AG04450 (cell line): Measurements from ENCODE around the gene LHFPL6. TPM values are rescaled to one million over a fixed set of nuclear protein-coding genes. Genes with fewer than 3 reads are reported as not detected.

Experiments used
- CTCF ChIA-PET: fragments of 300-600, 350-600 bp; formaldehyde crosslinking; extraction: SDS; loops from one replicate; lab custom pipeline; 2022; ENCODE audit warnings: antibody characterized with exemption, inconsistent platforms; lab: Charles Lee
- POLR2A ChIA-PET: fragments of 350-600 bp; formaldehyde crosslinking; extraction: SDS; loops from one replicate; lab custom pipeline; 2021; ENCODE audit warnings: antibody characterized with exemption, inconsistent platforms; lab: Yijun Ruan, JAX
- DNase-seq: peaks from one replicate; pipeline ENCODE4 v3.0.0-alpha.2; 2011; ENCODE audit warnings: low read depth, low spot score
- H3K27ac ChIP-seq: one replicate; pipeline ENCODE4 v1.5.1; 2012; ENCODE audit warnings: low read depth, low read length, control low read depth
- H3K27me3 ChIP-seq: one replicate; pipeline ENCODE4 v1.6.0; 2012; ENCODE audit warnings: low read length; ENCODE audit not compliant: control insufficient read depth, insufficient read depth
- H3K4me3 ChIP-seq: 2 replicates; pipeline ENCODE4 v1.5.1; 2011; ENCODE audit warnings: mild to moderate bottlenecking, low read depth, low read length, control low read depth
- H3K9me3 ChIP-seq: 2 replicates; pipeline ENCODE4 v1.5.1; 2012; ENCODE audit warnings: low read length; ENCODE audit not compliant: control insufficient read depth, insufficient read depth
- polyA plus RNA-seq: library from polyadenylated mRNA; depleted of rRNA; stranded (reverse); fragments of >200 nt; gene quantifications from 2 replicates; pipeline ENCODE4 v1.2.3, GENCODE V29; 2011
- TF ChIP-seq, protein P1 (sequence below): IDR thresholded peaks from 2 replicates; pipeline ENCODE4 v1.5.1; 2011; ENCODE audit warnings: low read depth, low read length, control low read depth, inconsistent platforms

LHFPL6 gene
- polyA plus RNA-seq, 1 experiment, result 40.3 TPM

DNA sequence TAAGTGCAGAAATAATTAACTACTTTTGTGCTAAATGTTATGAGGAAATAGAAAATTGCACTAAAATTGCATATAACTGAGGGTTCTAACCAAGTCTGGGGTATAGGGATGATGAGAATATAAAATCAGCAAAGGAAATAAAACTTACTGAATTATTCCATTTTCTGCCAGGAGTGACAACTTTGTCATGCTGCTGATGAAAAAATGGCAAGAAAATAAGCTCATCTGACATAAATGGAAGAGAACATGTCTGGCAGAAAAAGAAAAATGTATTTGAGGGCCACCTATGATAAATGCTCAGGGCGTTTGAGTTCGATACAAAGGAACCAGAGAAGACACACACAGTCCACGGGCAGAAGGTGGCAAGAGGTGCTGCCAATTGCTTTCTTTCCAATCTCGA lies 78.2 kb downstream of the LHFPL6 start:
- H3K27me3 ChIP-seq, result no peaks in the 10 kb centered on the region
- TF ChIP-seq, protein P1, sequence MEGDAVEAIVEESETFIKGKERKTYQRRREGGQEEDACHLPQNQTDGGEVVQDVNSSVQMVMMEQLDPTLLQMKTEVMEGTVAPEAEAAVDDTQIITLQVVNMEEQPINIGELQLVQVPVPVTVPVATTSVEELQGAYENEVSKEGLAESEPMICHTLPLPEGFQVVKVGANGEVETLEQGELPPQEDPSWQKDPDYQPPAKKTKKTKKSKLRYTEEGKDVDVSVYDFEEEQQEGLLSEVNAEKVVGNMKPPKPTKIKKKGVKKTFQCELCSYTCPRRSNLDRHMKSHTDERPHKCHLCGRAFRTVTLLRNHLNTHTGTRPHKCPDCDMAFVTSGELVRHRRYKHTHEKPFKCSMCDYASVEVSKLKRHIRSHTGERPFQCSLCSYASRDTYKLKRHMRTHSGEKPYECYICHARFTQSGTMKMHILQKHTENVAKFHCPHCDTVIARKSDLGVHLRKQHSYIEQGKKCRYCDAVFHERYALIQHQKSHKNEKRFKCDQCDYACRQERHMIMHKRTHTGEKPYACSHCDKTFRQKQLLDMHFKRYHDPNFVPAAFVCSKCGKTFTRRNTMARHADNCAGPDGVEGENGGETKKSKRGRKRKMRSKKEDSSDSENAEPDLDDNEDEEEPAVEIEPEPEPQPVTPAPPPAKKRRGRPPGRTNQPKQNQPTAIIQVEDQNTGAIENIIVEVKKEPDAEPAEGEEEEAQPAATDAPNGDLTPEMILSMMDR, result no peak
- no peak for DNase-seq
- ChIA-PET CTCF (interaction anchor here (1.0 kb wide), 1 partner anchor 9 kb away, joined by 3 read pairs; no protein-coding TSS in a partner anchor), POLR2A (no interaction called here)
- H3K27ac ChIP-seq, result no peak overlapping the region
- H3K4me3 ChIP-seq, result no peak overlapping the region
- no peaks in the 10 kb centered on the region for H3K9me3 ChIP-seq

DNA sequence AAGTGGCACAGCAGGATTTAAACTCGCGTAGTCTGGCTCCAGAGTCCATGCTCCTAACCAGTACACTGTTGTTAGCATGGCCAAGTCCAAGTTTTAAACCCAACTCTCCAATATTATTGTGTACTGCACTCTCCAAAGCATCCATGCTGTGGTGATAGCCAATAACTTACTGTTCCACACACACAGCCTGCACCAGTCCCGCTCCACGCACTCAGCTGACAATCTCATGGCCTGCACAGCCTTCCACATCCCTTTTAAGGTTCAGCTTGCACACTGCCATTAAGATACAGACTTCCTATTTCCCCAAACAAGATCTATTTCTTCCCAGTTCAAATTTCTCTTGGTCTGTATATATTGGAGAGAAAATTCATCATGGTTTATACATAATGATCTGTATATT lies 80.7 kb downstream of the LHFPL6 start:
- Histone ChIP-seq H3K27ac (no peak overlapping the region), H3K9me3 (no peaks in the 10 kb centered on the region), H3K27me3 (no peaks in the 10 kb centered on the region), H3K4me3 (no peak overlapping the region)
- ChIA-PET CTCF (interaction anchor here (0.5 kb wide), 1 partner anchor 105 kb away, joined by 3 read pairs; no protein-coding TSS in a partner anchor), POLR2A (no interaction called here)
- TF ChIP-seq, protein P1, result no peak
- DNase-seq, result no peak

DNA sequence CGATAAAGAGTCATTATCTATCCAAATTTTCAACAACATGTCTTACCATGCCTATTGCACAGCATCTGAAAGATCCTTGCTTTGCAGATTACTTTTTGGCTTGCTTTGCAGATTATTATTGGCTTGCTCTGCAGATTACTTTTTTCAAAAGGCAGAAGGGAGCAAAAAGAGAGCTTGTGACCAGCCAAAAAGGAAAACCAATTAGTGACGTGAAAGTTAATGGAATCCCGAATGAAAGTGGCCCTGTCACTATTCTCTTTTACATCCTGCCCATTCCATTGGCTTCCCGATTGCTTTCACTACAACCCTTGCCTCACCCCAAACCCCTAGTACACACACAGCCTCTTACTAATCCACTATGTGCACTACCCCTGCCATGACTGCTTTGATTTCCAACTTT lies 81.3 kb downstream of the LHFPL6 start:
- Histone ChIP-seq H3K27me3 (no peaks in the 10 kb centered on the region), H3K9me3 (no peaks in the 10 kb centered on the region), H3K27ac (no peak overlapping the region), H3K4me3 (no peak overlapping the region)
- ChIA-PET CTCF (no interaction called here), POLR2A (no interaction called here)
- TF ChIP-seq, protein P1, result no peak
- DNase-seq, result no peak

DNA sequence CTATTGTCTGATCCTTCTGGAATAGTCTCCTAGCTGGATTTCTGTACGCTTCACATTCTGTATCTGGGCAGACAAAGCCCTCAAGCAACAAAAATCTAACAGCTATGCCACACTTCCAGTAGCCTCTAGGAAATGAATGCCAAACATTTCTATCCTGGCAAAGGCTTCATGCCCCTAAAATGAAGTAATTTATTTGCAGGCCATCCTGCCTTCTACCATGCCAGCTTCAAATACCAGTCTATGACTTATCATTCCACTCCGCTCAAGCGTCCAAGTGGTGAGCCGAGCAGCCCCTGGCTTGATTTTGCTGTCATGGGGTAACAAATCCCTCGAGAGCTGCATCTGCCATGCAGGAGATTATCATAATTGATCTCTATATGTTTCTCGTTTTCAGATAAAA lies 86.9 kb downstream of the LHFPL6 start:
- CTCF ChIA-PET, result interaction anchor here (0.9 to 1.5 kb wide), 2 partner anchors 9 kb away, joined by 3 read pairs; no protein-coding TSS in a partner anchor
- no peak for DNase-seq
- Histone ChIP-seq H3K4me3 (no peak overlapping the region), H3K27ac (no peak overlapping the region), H3K27me3 (no peaks in the 10 kb centered on the region), H3K9me3 (no peaks in the 10 kb centered on the region)
- TF ChIP-seq, protein P1, result no peak
- POLR2A ChIA-PET, result no interaction called here

DNA sequence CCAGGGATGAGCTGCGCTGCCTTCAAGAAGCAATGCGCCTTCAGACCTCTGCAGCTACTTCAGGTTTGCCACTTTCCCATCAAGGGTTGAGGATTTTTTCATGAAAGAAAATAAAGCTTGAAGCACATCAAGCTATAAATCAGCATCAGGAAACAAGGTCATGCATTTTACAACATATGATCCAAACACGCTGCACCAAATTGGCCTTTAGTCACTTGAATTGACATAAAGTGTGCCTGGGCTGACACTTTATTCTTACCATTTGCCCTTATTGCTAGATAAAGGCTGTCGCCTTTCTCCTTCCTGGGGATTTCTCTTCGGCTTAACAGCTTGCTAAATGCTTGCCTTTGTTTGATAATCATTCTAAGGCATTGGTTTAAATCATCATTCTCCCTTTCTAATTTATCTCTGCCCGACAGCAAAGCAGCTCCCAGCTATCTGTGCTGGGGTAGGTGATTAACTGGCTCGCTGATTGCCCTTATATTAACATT lies 87.7 kb downstream of the LHFPL6 start:
- ChIA-PET POLR2A (interaction anchor here (1.0 kb wide), 1 partner anchor 13 kb away, joined by 4 read pairs; no protein-coding TSS in a partner anchor), CTCF (interaction anchor here (0.6 to 1.5 kb wide), 4 partner anchors 8 to 88 kb away, joined by 3 to 4 read pairs (median 4); no protein-coding TSS in a partner anchor)
- TF ChIP-seq, protein P1, result no peak
- no peak for DNase-seq
- H3K27me3 ChIP-seq, result no peaks in the 10 kb centered on the region
- no peak overlapping the region for H3K4me3 ChIP-seq
- H3K9me3 ChIP-seq, result no peaks in the 10 kb centered on the region
- H3K27ac ChIP-seq, result no peak overlapping the region
